GM18498 (cell line): ENCODE results near the gene MAML1.
A peak's percentile ranks its signal among the peaks of the same experiment; 100 is the strongest.

ENCODE experiments used
- ATAC-seq: cut with Tn5 transposase; IDR thresholded peaks from one replicate; pipeline ENCODE4 v1.9.1; 2021; ENCODE audit warnings: mild to moderate bottlenecking, moderate library complexity; ENCODE audit not compliant: unreplicated experiment

The MAML1 gene

GRCh38 chr5:179819296-179820126 is 86.9 kb downstream of the MAML1 start:
- ATAC-seq = no peak

DNA sequence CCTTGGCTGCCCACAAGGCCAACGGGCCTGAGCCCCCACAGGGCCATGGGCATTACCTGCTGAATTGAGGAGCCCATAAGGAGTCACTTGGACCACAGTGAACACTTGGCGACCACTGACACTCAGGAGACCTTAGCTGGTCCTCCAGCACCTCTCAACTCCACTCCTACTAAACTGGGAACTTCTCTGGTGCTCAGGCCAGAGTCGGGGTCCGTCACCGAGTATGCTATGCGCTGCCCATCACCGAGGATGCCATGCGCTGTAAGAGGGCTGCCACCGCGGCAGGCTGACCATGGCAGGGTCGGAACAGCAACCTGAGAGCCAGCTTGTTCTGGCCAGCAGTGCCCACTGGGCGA is 87.5 kb downstream of the MAML1 start:
- no peak for ATAC-seq

- ATAC-seq = peak; percentile 45
Measured at GRCh38 chr5:179820483-179821297, 88.1 kb downstream of the MAML1 start, which contains the start of gene SQSTM1. SQSTM1 (plus strand) TSS chr5:179820905; CDS start chr5:179820937, 32 bp downstream.

GRCh38 chr5:179821298-179822058 is 88.9 kb downstream of the MAML1 start:
- ATAC-seq = peak; percentile 52

GRCh38 chr5:179822059-179822432 is 89.4 kb downstream of the MAML1 start:
- no peak for ATAC-seq

DNA sequence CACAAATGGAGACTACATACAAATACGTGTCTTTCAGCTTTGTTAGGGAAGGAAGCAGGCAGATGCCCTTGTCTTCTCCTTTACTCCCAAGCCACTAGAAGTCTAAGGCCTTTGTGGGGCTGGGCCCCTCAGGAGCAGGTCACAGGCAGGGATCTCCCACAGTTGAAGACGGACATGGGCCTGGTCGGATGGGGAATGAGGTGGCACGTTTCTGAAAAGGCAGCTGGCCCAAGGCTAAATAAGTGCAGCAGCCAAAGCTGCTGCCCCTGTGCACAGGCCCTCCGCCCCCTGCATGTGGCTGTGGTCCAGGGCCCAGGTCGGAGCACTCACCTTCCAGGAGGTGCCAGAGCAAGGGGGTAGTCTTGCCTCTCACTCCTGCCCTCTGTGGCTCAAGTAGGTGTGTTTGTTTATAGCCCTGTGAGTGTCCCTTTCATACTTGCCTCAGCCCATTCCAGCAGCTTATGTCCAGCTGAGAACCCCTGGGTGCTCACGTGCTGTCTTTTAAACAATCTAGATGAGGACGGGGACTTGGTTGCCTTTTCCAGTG is 89.9 kb downstream of the MAML1 start:
- no peak for ATAC-seq

DNA sequence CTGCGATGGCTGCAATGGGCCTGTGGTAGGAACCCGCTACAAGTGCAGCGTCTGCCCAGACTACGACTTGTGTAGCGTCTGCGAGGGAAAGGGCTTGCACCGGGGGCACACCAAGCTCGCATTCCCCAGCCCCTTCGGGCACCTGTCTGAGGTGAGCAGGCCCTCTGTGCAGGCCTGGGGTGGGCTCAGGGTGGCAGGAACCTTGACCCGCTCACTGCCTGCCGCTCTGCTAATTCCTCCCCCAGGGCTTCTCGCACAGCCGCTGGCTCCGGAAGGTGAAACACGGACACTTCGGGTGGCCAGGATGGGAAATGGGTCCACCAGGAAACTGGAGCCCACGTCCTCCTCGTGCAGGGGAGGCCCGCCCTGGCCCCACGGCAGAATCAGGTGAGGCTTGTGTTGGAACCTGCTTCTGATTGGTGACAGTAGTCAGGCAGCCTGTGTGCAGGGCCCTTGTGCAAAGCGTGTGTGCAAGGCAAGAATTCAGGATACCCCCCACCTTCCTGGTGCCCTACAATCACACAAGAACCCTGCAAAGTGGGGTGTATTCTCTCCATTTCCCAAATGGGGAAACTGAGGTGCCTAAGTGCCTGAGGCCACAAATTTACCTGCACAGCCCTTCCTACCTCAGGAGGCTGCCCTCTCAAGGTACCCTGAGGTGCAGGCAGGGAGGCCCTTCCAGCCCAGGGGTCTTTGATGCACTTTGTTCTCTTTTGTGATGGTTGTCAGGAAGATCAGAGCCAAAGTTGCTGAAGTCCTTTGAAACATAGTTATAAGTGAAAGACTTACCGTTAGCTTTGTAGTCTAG is 91.5 kb downstream of the MAML1 start:
- no peak for ATAC-seq

- no peak for ATAC-seq
Measured at GRCh38 chr5:179824745-179825112, 92.1 kb downstream of the MAML1 start.

DNA sequence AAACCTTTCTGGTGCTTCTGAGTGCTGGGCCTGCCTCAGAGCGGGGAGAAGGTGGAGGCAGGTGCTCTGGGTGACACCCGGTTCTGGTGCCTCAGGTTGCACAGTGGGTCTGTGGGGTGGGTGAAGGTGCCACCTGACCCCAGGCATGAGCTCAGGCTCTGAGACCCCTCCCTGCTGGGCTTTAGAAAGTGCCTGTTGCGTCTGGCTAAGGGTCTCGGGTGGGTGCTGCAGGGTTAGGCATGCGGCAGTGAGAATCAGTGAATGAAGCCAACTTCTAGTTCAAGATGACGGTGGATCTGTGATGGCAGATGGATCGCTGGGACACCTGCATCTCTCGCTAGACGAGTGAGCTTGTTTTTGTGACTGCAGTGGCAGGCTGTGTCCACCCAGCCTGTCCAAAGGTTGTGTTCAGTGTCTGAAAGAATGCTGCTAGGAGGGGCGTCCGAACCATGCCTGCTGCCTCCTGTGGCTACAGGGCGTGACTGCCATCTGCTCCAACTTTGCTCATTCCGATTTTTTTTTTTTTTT is 93.1 kb downstream of the MAML1 start:
- ATAC-seq = no peak
